ENCODE results near the gene TAC3. TPM values are rescaled to one million over a fixed set of nuclear protein-coding genes. Genes with fewer than 3 reads are reported as not detected.
"Not testable (repeated sequence)": the region's sequence is repeated elsewhere in the genome, so short reads cannot be mapped to it uniquely, and the experiment has no call there.

TAC3 gene
- total and polyA plus RNA-seq, 7 donors: 0.66 to 4.5 (median 4.0) TPM; not detected in 3

- H3K36me3 ChIP-seq: no peaks in the 10 kb centered on the region
- WGBS, 2 donors: 5 to 22% methylated on average over 2 of the region's 2 CpGs
- intact Hi-C loops (cut with DNase I): no loop called here
These were observed 14.9 kb upstream of the TAC3 start for GRCh38 chr12:57031138-57031725.

DNA sequence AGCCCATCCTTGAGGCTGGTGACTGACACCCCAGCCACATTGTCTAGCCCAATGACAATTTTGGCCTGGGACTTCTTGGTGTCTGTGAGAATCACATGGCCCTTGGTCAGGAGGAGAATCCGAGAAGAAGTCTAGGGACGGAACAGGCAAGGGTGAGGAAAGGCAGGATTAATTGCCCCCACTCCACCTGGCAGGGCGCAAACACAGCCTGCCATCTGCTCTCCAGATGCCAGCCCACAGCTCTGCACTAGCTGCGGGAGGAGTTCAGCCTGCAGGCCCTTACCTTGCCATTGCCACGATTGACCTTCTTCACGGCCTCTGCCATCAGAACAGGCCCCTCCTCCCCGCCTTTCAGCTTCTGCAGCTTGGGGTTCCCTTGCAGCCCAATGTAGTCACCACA is 13.1 kb upstream of the TAC3 start:
- TF ChIP-seq POLR2A (IDR thresholded peaks at IDR 0.05) (no peak), EP300 (IDR thresholded peaks at IDR 0.05) (no peak), CTCF (IDR thresholded peaks at IDR 0.05) (no peak)
- intact Hi-C loops (cut with DNase I): no loop called here
- Histone ChIP-seq H3K36me3 (no peaks in the 10 kb centered on the region), H3K4me3 (no peak overlapping the region), H3K9me3 (no peaks in the 10 kb centered on the region), H3K27me3 (no peaks in the 10 kb centered on the region), H3K4me1 (peaks cover 0 to 32% (median 20%) of the 10 kb centered on the region in 4 donors), H3K27ac (no peak overlapping the region)
- 93 to 94% methylated on average over 7 of the region's 7 CpGs for WGBS, 2 donors
- DNase-seq: peak; percentile 37

More at GRCh38 chr12:57031138-57031725, 14.9 kb upstream of the TAC3 start:
- TF ChIP-seq POLR2A (IDR thresholded peaks at IDR 0.05): no peak
- TF ChIP-seq POLR2AphosphoS5 (IDR thresholded peaks at IDR 0.05): no peak
- TF ChIP-seq EP300 (IDR thresholded peaks at IDR 0.05): no peak
- TF ChIP-seq CTCF (IDR thresholded peaks at IDR 0.05): no peak
- H3K27me3 ChIP-seq: no peaks in the 10 kb centered on the region
- H3K4me1 ChIP-seq: peaks cover 0 to 18% (median 14%) of the 10 kb centered on the region in 4 donors
- H3K9me3 ChIP-seq: no peaks in the 10 kb centered on the region
- peak; percentile 32 for DNase-seq
- H3K27ac ChIP-seq: no peak overlapping the region
- no peak overlapping the region for H3K4me3 ChIP-seq

GRCh38 chr12:57027805-57028153 is 11.4 kb upstream of the TAC3 start:
- TF ChIP-seq POLR2A (IDR thresholded peaks at IDR 0.05): no peak
- no peak for TF ChIP-seq POLR2AphosphoS5 (IDR thresholded peaks at IDR 0.05)
- intact Hi-C loops (cut with DNase I): no loop called here
- Histone ChIP-seq H3K27me3 (no peaks in the 10 kb centered on the region), H3K9me3 (no peaks in the 10 kb centered on the region), H3K36me3 (no peaks in the 10 kb centered on the region), H3K4me1 (peaks cover 0 to 49% (median 35%) of the 10 kb centered on the region in 4 donors), H3K27ac (peak overlapping the region in 2 of 4 donors; percentile 54 to 59), H3K4me3 (no peak overlapping the region)
- 70 to 80% methylated on average over 5 of the region's 5 CpGs for WGBS, 2 donors
- no peak for DNase-seq

DNA sequence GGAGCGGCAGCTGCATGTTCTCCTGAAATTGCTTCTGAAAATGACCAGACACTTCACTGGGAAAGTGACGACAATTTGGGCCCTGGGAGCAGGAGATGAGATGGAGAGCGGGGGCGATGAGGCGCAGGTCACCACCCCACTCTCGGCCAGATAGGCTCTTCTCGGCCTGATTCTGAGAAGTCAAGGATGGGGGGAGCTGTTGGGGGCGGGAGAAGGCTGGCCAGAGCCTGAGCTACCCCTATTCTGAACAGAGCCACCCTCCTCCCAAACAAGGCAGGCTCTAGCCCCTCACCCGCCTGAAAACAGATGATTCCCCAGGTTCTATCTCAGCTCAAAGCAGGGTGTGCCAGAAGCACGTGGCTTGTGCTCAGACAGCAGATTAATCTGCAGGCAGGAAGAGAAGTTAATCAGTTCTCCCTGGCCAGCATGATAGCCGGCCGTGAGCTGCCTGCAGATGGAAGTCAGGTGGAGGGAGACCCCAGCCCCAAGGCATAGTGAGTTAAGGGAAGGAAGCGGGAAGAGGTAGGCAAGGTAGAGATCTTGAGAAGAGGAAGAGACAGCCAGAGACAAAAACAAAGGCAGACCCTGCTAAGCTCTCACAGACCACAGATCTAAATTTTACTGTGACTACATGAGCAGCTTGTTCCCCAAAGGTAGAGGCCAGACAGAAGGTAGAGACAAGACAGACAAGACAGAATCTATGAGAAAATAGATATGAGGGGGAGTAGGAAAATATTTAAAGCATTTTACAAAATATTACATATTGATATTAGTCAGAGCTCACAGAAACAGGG is 10.9 kb upstream of the TAC3 start:
- DNase-seq: no peak
- H3K27ac ChIP-seq: peak overlapping the region in 3 of 4 donors; percentile 23 to 59 (median 54)
- intact Hi-C loops (cut with DNase I): no loop called here
- H3K27me3 ChIP-seq: no peaks in the 10 kb centered on the region
- WGBS, 2 donors: 68 to 84% methylated on average over 13 of the region's 13 CpGs
- no peak overlapping the region for H3K4me3 ChIP-seq
- H3K4me1 ChIP-seq: peaks cover 0 to 54% (median 38%) of the 10 kb centered on the region in 4 donors
- no peaks in the 10 kb centered on the region for H3K9me3 ChIP-seq
- TF ChIP-seq POLR2A (IDR thresholded peaks at IDR 0.05) (no peak), CTCF (IDR thresholded peaks at IDR 0.05) (no peak), EP300 (IDR thresholded peaks at IDR 0.05) (no peak), POLR2AphosphoS5 (IDR thresholded peaks at IDR 0.05) (no peak)
- no peaks in the 10 kb centered on the region for H3K36me3 ChIP-seq

- H3K36me3 ChIP-seq: no peaks in the 10 kb centered on the region
- no peak for TF ChIP-seq POLR2A (IDR thresholded peaks at IDR 0.05)
- WGBS, 2 donors: 78 to 85% methylated on average over 2 of the region's 2 CpGs
- H3K27me3 ChIP-seq: no peaks in the 10 kb centered on the region
- intact Hi-C loops (cut with DNase I): no loop called here
- H3K9me3 ChIP-seq: no peaks in the 10 kb centered on the region
- no peak overlapping the region for H3K4me3 ChIP-seq
- DNase-seq: no peak
- H3K27ac ChIP-seq: no peak overlapping the region
- H3K4me1 ChIP-seq: peaks cover 0 to 57% (median 40%) of the 10 kb centered on the region in 4 donors
These were observed 8.9 kb upstream of the TAC3 start for GRCh38 chr12:57025196-57025595.

DNA sequence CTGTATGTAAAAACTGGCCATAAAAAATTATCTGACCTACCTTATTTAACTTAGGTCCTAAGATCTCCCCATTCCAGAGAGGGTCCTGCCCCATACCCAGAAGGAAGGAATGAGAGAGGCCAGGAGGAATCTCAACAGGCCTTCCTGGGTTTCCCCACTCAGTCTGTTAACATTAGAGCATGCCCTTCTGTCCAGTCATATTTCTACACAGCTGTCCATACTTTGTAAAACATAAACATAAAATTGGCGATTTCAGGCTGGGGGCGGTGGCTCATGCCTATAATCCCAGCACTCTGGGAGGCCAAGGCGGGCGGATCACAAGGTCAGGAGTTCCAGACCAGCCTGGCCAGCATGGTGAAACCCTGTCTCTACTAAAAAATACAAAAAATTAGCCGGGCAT is 6.0 kb upstream of the TAC3 start:
- DNase-seq; H3K27me3 ChIP-seq; intact Hi-C loops (cut with DNase I): not testable (repeated sequence)

More for the DNA sequence above, 6.0 kb upstream of the TAC3 start:
- not testable (repeated sequence) for H3K36me3 ChIP-seq, H3K4me3 ChIP-seq, H3K9me3 ChIP-seq
- H3K27ac ChIP-seq: peak overlapping the region in 2 of 4 donors; percentile 75 to 78
- peaks cover 0 to 49% (median 36%) of the 10 kb centered on the region in 4 donors for H3K4me1 ChIP-seq
- 63 to 82% methylated on average over 5 of the region's 5 CpGs for WGBS, 2 donors

Data from sigmoid colon (tissue), 7 donors.